GM18868 (cell line): ENCODE data around the gene NPHP4.

Experiments
- ATAC-seq: cut with Tn5 transposase; IDR thresholded peaks from one replicate; pipeline ENCODE4 v1.9.1; 2021; ENCODE audit warnings: mild to moderate bottlenecking, moderate library complexity; ENCODE audit not compliant: unreplicated experiment

The NPHP4 gene

DNA sequence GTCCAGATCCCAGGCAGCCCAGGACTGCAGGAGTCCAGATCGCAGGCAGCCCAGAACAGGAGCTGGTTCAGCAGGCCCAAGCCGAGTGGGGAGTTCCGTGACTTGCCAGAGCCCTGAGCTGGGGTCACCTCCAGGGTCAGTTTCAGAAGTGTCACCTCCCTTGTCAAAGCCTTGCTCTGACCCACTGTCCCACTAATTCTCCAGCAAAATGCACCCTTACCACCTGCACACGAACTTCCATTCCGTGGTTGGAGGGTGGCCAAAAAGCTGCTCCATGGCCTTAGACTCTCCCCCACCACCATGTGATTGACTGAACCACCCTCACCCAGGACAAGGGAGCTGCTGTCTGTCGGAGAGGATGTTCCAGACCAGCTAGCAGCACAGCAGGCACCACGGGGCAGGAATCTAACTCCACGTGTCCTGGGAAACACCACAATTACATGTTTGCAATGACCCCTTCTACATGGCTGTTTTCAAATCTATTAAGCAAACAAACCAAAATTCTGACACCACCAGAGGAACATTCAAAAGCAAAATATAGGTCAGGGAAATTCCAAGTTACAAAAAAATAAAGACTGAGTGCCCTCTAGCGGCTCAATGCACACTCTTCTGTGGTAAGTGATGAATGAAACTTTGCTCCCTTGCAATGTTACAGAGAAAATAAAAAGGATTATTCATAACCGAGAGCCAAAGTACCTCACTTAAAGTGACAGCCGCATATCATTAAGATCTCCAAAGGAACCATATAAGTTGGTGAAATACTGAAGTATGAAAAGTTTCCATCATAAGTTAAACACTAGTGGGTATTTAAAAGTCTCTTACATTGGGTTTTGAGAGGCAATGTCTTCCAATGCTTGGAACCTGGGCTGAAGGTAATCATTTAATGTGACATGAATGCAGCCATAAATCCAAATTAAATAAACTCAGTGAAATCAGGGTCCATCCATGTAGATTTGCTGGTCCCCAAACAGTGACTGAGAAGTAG lies 76.3 kb downstream of the NPHP4 start:
- ATAC-seq, result no peak

DNA sequence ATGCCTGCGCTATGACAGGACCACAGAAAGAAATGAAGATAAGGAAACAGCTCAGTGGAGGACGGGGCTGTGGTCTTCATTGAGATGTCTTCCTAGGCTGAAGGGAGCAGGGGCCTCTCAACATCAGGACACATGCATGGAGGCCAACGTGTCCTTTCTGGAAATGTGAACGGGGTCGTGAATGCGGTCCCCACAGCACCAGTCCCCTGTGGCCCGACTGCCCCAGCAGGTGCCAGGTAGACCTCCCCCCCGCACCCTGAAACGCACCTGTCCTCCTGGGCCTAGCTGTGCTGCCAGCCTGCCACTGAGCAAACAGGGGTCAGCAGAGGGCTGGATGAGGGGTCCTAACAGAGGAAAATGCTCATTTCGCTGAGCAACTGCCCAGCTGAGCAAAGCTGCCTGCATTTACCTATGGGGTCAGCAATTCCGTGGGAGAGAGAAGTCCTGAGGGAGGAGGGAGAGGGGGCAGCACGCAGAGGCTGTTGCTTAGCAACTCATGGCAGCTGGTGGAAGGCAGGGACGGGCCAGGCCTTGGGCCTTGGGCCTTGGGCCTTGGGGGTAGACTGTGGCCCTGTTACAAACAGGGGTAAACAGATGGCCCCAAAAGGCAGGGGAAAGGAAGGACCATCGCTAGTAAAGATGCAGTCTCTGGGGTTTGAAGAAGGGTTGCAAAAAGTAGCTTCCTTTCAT lies 77.4 kb downstream of the NPHP4 start:
- ATAC-seq, result no peak

DNA sequence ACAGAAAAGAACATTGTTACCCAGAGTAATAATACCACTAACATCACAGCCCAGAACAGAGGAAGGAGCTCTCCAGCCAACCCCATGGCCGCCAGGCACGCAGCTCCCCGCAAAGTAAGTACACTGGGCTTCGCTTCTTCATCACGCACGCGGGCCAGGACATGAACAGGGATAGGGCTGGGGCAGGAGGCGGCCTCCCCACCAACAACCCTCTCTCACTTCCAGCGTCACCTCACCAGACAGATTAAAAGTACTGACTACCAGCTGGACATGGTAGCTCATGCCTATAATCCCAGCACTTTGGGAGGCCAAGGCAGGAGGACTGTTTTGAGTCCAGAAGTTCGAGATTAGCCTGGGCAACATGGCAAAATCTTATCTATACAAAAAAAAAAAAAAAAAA lies 78.3 kb downstream of the NPHP4 start:
- no peak for ATAC-seq

DNA sequence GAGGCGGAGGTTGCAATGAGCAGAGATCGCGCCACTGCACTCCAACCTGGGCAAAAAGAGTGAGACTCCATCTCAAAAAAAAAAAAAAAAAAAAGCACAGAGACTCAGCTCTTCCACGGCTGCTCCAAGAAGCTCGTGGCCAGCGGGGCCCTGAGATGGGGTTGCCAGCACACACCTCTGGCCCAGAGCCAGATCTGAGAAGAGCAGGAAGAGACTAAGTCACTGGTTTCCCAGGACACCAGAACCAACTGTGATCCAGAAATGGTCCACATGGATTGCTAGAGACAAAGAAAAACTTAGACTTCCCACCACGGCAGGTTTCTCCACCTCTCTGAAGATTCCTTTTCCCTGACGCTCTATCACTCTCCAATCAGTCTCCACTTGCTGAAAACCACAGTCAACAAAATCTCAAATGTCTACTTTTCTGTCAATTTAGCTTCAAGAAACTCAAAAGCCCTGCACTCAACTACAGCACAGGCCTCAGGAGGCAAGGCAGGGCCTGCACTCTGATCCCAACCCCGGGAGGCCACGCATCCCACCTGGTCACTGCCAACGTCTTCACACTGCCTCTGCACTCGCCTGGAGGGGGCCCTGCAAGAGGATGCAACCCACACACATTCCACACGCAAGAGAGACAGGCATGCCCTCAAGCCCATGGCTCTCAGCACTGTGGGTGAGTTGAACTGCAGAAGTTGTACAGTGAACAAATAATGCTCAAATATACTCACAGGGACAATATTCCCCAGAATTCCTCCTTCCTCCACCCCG lies 79.0 kb downstream of the NPHP4 start:
- no peak for ATAC-seq

DNA sequence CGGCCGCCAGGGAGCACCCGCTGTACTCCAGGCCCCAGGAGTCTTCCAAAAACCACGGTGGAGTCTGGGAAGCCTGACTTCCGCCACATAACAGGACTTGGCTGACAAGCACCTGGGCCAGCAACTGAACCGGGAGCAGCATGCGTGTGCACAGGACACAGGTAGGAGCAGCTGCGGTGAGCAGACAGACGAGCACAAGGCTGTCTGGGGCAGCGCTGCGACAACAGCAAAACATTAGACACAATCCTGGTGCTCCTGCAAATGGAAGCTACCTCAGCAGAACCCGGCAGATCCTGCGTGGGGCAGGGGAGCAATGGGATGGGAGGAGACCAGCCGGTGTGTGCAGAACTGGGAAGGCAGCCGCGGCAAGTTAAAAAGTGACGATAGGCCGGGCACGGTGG lies 80.4 kb downstream of the NPHP4 start:
- no peak for ATAC-seq

DNA sequence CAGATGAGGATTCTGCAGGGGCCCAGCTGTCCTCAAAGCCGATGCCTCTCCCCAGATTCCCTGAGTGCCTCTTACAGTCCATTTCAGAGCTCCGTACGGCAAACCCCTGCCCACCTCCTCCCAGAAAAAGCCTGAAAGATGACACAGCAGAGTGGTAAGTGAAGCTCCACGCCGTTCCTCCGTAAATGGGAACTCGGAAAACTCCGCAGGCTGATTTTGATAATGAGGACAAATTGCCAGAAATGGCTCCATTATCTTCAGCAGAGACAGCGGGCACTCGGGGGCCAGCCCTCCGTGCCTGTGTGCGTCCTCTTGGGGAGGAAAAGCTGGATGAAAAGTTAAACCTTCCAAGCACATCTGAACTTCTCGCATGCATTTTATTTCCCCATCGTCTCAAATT lies 81.1 kb downstream of the NPHP4 start:
- no peak for ATAC-seq

DNA sequence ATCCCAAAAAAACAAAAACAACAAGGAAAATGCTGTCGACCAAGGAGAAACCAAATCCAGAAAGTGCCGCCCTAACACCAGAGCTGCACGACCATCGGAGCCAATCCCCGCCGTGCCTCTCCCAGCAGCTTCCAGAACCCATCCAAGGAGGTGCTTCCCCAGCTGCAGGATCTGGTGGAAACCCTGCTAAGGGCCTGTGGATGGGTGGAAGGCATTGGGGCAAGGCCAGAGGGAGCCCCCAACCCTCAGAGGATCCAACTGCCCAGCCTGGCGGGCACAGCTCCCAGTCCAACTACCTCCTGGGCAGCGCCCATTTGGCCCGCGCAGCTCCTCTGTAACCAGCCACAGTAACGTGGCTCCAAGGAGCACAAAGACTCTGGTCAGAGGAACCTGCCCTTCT lies 81.6 kb downstream of the NPHP4 start:
- no peak for ATAC-seq

DNA sequence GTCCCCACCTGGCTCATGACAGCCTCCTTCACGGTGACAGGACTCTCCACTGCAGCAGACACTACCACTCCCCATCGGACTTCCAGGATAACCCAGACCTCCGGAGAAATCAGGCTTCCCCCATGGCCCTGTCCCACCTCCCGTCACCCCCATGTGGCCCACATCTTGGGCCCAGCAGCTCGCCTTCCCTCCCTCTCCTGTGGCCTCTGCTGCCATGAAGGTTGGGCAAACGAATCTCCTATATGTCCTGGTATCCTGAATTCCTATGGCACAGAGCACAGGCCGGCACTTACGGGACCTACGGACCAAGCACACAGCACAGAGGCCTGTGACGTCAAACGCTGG lies 82.0 kb downstream of the NPHP4 start:
- no peak for ATAC-seq

DNA sequence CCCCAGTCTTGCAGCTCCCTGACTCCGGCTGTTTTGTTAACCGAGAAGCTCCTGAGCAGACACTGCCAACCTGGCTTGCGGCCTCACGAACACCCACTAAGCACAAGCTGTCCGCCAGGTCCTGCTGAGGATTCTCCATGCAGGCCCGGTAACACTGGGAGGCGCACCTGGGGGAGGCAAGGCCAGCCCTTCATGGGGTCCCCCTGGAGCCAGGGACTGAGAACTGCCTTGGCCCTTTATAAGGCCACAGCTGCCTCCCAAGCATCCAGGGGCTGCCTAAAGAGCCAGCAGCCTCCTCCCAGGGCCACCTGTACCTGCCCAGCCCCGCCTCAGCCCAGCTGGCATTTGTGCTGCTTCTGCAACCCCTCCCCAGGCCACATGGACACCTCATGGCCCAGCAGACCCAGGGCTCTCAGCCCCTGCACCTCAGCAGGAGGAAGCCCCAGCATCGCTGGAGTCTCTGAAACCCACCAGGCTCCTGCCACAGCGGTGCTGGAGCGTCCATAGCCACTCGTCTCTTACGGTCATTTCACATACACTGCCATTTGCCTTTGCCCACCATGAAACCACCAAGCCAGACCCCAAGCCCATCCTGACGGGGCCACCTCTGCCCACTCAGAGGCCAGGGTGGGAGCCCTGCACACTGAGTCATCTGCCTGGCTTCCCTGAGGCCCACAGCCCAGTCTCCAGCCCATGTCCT lies 82.5 kb downstream of the NPHP4 start:
- ATAC-seq, result no peak

DNA sequence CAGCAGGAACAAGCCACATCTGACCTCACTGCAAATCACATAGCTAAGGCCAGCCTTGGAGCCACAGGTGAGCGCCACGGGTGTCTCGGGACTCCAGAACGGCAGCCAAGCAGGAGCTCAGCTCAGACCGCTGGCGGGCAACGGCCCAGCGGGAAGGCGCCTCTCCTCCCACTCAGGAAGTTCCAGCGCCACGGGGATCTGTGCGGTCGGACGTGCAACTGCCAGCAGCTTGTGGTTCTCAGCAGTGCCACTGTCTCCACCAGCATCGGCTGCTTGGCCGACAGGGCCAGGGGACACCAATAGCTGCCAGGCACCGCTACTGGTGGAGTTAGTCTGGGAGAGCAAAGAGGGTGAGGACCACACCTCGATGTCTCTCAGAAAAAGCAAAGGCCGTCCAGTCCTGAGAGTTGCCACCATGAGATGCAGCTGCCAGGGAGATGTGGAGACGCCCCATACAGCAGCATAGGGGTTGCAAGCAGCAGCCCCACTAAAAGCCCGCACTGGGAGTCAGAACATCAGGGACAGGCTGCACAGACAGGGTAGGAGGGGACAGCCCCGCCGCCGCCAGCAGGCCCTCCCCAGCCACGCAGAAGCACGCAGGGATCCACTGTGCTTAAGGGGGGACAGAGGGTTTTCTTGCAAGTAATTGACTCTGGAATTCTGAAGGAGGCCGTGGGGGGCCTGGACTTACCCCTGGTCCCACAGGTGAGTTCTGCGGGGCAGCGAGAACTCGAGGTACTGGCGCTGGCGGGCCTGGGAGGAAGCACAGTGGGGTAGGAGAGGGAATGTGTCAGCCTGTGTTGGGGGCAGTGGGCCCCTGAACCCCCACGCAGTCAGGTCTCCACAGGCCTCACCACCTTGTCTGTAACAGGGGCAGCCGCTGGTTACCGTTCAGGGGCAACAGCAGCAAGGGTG lies 83.5 kb downstream of the NPHP4 start:
- ATAC-seq, result no peak

DNA sequence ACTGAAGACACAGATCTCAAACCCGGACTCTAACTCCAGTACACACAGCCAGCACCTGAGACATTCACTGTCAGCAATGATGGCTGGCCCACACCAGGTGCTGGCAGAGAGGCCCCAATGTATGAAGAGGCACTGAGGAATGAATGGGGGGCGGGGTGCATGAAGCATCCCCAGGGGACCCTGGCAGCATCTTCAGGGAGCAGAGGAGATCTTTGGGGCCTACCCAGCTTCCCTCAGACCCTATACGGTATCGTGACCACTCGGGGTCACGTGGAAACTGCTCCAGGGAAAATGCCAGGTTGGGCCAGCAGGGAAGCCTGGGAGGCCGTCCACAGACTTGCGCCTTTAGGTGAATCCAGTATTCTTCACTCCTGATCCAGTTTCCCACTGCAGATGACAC lies 84.3 kb downstream of the NPHP4 start:
- ATAC-seq, result no peak

DNA sequence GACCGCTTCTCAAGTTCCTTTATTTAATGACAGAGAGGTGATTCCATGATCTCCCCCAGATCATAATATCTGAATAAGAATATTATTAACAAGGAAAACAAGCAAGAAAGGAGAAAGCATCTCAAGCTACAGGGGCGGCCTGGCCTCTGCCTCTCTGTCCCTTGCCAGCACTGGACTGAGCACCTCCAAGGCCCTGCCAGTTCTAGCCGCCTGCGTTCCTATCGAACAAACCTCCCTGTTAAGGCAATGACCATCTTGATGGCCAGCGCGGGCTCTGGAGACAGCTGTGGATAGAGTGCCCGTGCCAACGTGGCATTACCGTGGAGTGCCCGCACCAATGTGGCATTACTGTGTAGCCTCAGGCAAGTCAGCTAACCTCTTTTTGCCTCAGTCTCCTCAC lies 84.8 kb downstream of the NPHP4 start:
- no peak for ATAC-seq

DNA sequence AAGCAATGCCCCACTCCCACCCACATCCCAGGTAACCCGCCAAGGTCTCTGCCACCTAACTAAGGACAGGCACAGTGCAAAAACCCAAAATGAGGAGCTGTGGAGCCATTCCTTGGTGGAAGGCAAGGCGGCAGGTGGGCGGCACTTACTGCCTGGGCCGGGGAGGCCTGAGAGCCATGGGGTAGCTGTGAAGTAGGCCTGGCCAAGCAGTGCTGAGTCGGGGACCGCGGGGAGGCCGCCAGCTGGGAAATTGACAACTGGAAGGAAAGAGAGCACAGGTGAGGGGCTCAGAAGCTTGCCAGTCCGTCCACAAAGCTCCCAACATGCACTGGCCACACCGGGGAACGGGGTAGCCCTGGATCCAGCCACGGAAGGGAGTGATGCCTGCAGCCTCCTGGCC lies 85.3 kb downstream of the NPHP4 start:
- no peak for ATAC-seq

DNA sequence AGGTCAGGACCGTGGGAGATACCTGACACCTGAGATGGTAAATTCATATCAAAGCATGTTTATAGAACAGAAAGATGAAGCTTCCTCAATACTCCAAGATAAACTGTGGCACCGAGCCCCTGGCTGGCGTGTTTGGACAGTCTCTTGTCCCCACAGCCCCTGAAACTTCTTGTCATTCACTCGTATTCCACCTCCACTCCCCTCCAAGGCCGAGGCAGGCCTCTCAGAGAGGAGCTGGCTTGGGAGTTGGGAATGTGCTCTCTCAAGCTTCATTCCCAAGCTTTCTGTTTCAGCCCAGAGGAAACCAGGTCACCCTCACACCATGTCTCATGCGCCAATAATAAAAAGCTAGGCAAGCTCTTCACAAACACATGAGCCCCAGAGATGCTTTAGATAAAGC lies 86.1 kb downstream of the NPHP4 start:
- ATAC-seq, result no peak

DNA sequence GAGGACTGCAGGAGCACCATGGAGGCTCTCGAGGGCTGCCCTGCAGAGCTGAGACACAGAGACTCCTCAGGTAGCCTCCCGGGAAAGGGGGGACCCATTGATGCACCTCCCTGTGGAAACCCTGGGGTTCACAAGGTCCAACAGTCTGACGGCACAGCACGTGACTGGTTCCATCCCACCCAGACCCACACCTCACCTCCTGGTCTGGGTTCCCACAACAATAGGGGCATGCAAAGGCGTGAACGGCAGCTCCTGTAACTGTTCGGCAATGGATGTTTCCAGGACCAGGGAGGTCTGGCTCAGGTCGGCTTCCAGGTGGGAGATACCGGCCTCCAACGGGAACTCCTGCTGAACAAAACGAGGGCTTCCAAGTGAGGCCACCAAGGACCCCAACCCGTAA lies 86.8 kb downstream of the NPHP4 start:
- no peak for ATAC-seq

DNA sequence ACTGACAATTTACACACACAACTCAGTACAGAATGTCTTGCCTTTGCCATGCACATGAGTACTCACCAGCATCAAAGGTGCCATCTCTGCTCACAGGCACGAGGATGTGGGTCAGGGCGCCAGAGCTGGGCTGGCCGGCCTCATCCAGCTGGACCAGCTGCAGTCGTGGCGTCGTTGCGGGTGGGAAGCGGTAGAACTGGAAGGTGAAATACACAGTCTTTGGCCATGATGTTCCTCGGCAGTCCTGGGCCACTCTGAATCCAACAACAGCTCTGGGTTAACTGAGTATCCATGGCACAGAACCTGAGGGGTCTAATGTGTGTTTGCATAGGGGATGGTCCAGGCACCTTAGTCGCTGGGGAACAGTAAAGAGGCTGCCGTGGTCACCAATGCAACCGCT lies 87.7 kb downstream of the NPHP4 start:
- no peak for ATAC-seq

DNA sequence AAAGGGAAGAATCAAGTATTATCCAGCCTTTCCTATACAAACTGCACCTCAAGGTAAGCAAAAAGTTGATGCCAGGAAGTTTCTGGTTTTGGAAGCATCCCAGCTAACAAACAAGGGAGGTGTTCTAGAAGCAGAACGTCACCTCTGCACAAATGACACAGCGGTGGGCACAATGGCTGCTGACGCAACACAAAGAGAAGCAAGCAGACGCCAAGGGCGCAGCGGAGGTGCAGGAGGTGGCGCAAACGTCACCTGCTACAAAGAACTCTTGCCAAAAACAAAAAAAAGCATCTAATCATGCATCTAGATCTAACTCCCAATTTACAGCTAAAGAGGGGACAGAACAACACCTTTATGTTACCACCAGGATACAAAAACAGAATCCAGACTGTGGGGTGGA lies 88.5 kb downstream of the NPHP4 start:
- ATAC-seq, result no peak

DNA sequence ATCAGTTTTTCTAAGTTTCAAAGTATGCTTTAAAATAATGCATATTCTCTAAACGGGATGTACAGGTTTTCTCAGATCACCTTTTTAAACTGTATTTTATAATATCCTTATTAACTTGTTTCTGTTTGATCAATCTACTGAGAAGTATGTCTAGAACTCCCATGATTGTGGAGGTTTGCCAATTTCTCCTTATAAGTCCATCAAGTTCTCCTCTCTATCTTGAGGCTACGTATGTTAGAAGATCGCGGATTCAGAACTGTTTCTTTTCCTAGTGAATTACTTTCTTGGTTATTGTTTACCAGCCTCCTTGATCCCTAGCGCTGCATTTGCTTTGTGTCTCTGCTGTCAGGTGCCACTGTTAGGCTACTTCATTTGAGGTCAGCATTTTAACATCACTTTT lies 89.2 kb downstream of the NPHP4 start:
- ATAC-seq, result no peak

DNA sequence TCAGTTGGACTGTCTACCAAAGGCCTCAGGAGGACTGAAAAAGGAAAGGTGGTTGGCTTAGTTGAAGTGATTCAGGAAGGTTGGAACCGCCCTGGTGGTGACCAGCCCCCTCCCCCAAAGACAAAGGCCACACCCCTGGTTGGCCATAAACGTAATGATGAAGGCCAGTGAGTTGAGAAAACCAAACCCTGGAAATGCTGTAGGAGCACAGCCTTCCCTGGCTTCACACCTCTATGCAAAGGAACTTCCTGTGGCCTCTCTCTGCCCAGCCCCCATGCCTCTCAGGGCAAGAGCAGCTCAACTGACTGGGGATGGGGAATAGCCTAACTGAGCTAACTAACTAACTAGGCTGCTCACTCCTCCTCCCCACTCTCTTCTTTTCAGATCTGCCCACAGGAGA lies 90.4 kb downstream of the NPHP4 start:
- no peak for ATAC-seq

DNA sequence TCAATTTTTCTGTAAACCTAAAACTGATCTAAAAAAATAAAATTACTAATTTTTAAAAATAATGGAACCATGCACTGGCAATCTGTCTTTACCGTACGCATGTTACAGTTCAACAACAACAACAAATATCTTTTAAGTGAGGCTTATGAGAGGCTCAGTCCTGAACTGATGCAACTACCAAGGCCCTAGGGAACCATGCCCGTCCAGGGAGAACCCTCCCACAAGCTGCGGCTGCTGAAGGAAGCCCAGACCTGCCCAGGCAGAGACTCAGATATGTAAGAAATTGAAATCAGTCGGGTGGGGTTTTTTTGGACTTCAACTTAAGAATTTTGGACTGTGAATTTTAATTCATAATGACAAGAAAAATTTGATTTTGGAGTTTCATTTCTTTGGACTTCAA lies 91.1 kb downstream of the NPHP4 start:
- ATAC-seq, result no peak
